GM18517 (cell line): ENCODE results near the gene FOXP1.

Experiments
- ATAC-seq: cut with Tn5 transposase; IDR thresholded peaks from one replicate; pipeline ENCODE4 v1.9.1; 2021; ENCODE audit warnings: mild to moderate bottlenecking, moderate library complexity; ENCODE audit not compliant: unreplicated experiment

The FOXP1 gene

DNA sequence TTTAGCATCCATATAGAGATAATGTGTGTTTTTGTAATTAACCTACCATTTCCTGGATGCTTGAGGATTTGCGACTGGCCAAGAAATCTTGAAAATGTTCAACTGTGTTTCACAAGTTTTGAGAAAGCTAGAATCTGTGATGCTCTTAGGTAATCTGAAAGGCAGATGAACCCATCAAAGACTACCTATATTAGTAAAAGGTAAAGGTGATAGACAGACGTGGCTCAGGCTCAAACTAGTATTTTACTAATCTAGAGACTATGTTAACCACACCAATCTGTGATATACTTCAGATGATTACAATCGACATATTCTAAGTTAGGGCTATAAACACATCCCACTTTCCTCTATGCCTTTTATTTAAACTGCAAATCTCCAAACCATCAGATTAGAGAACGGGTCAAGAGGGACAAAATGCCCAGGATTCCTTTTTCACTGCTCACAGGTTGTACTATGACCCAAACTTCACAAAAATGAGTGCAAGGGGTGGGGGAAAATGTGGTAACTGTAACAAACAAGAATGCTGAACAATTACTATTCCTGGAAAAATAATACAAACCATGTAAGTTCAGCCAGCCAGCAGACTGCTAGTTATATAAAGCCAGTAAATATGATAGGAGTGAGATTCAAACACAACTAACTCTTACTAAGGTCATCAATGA, 295.1 kb downstream of the FOXP1 start:
- no peak for ATAC-seq

DNA sequence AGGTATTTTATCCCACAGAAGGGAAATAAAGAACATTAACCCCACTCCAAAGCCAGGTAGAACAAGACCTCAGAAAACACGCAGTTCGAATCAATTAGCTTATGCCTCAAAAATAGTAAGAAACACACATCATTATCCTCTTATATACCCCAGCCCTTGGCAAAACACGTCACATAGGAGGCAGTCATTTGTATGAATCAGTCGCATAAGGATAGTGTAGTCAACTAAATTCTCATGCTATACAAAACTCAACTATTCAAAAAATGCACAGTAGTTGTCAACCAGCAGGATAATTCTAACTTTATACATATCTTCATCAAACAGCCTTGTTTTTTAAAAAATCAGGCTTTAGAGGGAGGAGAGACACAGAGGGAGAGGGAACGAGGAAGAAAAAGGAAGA, 298.4 kb downstream of the FOXP1 start:
- no peak for ATAC-seq

DNA sequence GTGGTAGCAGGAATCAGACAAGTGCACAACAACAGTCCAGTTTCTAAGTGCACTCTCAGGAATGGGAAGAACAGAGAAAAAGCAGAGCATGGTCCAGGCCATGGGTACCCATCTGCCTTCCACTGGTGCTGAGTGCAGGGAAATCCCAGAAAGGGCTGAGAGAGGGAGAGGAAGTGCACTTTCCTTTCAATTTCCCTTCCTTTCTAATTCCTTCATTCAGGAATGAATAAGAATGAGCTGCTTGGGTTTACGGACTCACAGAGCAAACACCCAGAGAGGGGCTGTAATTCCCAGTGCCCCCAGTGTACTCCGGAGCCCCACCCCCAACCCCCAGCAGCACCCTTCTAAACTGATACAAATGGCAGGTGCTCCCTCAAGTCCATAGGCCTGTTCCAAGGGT, 300.6 kb downstream of the FOXP1 start:
- ATAC-seq, result no peak

DNA sequence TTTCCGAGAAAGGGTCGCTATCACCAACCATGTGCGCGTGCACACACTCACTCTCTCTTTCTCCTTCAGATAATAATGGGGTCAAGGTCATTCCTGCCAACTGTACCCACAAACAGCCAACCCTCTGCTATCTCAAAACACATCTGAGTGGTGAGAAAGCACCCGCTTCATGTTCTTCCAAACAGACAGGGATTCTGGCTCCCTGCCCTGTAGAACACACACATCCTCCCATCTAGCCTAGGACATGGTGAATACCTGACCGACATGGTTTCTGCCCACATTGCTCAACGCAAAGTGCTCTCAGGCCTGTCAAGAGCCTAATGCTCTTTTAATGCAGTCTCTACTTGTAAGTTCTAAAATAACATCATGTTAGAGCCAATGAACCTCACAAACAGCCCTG, 302.2 kb downstream of the FOXP1 start:
- ATAC-seq, result no peak

DNA sequence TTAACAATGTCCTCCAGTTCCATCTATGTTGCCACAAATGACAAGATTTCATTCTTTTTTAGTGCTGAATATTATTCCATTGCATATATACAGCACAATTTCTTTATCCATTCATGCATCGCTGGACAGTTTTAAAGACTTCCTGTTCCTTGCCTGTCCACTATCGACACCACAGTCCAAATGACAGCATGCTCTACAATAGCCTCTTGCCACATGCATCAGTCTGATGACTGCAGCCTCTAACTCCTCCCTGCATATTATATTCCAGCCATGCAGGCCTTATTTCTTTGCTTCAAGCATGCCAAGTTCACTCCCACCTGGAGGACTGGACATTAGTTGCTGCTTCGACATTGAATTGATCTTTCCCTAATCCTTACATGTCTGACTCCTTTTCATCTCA, 306.2 kb downstream of the FOXP1 start:
- ATAC-seq, result no peak

DNA sequence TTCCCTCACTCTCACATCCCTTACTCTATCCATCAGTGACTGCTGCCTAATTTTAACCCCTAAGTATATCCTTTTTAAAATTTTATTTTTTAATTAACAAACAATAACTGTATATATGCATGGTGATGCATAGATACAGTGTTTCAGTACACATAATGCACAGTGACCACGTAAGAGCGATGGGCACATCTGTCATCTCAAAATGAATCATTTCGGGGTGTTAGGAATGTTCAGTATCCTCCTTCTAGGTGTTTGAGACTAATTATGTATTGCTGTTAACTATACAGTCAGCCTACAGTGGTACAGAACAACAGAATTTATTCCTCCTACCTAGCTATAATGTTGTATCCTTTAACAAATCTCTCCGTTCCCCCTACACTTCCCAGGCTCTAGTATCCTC, 307.0 kb downstream of the FOXP1 start:
- ATAC-seq, result no peak

DNA sequence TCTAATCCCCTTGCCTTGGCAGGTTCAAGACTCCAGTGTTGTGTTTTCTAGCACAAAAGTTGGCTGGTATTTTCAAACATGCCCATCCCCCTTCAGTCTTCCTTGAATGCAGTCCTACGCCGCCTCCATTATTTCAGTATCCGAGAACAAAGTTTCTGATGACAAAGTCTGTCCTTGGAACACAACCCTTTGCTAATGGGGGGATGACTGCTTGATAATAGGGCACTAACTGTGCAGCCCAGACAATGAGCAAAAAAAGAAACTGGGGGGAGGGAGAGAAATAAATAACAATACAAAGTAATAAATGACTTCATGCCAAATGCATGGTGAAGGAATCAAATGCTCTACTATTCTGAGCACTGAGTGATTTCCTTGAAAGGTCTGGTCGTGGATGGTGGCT, 310.1 kb downstream of the FOXP1 start:
- ATAC-seq, result no peak

DNA sequence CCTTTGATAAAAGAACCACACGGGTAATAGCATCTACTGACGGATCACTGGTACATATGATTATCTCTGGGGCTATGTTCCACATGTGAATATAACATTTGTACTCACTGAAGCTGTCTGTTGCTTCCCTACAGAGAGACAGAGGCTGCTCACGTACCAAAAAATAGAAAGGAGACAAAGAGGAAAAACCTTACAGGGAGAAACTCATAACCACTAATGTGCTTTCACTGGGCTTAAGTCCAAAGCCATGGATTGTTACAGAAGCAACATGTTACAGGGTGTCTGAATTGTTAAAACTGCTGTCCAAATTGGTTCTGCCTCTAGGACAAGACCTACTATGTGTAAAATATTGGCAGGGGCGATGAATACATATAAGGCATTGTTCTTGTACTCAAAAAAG, 311.9 kb downstream of the FOXP1 start:
- ATAC-seq, result no peak

DNA sequence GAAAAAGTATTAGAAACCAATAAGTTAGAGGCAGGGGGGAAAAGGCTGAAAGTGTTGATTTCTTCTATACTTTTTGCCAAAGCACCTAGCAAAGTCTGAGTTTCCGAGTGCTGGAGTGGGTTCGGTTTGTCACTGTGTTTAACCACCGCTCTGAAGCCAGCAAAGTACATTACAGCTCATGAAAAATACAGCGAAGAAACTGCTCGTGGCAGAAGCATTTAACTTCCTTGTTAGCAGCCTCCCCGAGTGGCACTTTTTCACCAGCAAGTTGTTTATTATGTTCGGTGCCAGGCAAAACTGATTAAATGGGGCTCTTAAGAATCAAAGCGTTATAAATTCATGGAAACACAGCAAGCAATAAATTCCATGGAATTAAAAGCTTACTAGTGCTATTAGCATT, 313.6 kb downstream of the FOXP1 start:
- ATAC-seq, result no peak

DNA sequence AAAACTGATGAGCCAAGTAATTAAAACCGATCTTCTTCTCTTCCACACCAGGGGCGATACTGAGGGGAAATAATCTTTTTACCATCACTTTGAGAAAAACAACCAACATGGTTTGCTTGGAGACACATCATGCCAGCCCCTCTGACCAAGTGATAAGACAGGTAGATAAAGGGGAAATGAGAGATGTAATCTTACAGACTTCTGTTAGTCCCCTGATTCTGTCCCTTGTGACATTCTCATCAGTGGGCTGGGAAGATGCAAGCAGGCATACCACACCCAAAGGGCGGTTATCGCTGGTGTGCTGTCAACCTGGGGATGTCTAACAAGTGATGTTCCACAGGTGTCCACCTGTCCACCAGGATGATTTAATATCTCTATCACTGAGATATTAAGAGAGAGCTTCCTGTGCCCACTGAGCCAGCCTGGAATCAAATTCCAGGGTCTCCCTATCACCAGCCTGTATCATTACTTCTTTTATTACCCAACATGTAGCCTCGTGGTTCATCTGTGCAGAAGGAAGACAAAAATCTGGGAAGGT, 315.0 kb downstream of the FOXP1 start:
- no peak for ATAC-seq

DNA sequence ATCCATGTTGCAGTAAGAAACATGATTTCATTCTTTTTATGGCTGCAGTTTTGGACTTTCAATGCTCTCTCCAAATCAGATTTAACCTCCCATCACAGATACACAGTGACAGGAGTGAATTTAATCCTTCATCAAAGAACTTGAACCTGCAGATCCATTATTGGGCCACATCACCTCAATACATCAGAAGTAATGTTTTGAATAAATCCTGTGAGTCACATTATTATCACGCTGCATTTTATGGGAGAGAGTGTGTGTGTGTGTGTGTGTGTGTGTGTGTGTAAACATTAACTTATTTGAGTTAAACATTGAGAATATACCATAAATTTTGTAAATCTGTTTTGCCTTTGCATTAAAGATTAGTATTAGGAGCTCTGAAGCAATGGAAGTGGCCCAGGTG, 316.7 kb downstream of the FOXP1 start:
- no peak for ATAC-seq

DNA sequence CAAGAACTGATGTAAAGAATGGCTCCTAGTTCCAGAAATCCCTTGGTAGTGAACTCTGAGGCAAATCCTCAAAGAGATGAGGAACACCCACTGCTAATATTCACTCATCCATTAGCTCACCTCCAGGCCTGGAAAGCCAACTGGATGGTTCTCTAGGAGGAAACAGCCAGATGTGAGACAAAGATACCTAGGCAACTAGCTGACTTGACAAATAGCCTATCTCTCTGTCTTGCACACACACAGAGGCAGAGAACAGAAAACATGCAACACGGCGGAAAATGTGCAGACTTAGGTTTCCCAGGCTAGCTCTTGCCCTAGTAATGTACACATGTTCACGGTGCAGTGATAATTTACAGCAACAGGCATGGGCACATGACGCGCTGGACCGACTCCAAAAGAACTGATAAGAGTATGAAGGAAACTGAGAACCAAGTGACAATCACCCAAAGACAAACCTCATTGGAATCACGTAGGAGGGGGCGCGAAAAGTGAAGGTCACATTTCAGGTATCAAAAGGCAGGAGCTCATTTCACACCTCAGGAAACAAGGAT, 318.1 kb downstream of the FOXP1 start:
- ATAC-seq, result no peak

DNA sequence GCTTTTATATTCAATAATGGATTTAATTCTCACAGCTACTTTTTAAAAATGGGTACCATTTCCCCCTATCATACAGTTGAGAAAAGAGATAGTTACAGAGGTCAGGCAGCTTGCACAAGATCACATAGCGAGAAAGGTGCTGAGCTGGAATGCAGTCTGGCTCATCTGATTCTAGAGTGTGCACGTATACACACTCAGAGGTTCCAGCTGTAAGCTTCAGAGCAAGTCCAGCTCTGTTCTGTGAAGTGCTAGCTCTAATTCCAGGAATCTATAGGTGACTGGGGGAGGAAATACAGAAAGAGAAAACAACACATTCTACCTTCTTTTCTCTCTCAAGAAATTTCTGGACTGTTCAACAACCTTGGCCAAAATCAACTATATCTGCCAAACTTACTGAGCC, 318.7 kb downstream of the FOXP1 start:
- no peak for ATAC-seq

DNA sequence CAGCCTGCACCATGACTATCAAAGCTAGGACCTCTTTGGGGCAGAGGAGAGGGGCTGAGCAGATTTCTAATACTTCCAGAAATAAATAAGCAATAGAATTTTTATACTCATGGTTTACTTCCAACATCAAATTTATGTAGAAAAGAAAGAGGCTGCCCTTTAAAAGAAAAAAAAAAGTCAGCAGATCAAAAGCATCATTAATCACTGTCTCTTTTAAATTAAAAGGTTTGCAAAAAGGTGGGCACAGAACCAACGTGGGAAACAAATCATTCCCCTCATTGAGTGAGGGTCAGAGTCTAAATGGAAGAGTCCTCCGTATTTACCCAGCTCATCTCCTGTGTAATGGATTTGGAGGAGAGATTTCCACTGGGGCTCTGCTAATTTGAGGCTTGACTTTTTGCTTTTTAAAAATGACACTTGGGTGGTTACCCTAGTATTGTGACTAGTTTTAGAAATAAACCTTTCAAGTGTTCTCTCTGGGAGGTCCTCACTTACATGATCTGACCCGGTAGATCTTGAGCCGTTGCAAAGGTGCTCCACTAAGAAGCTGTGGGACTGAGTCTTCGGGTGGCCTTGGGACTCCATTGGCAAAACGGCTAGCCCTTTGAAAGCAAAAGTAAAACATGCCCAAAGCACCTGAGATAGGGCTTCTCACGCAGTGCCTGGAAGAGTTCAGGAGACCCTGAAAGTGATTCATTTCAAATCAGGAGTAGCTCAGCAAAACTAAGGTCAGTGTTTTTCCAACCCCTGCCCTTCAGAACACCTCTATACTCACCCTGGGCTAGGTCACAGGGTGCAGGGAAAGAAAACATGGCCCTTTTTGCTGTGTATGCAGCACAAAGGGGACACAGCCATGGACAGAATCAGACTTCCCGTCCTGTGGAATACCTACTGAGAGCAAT, 320.9 kb downstream of the FOXP1 start:
- ATAC-seq, result no peak

DNA sequence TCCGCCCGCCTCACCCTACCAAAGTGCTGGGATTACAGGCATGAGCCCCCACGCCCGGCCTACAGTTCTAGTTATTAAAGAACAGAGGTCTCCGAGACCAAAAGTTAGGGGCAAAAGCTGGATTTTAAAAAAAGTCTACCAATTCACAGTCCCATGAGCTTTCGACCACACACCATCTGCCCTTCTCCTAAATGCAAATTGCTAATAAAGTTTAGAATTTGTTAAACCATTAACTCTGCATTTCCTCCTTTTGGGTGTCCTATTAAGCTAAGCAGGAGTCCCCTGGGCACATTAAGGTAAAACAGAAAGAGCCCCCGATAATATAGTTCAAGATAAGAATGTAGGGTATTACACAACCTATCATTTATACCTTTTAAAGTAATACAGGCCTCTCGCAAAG, 322.7 kb downstream of the FOXP1 start:
- ATAC-seq, result no peak

DNA sequence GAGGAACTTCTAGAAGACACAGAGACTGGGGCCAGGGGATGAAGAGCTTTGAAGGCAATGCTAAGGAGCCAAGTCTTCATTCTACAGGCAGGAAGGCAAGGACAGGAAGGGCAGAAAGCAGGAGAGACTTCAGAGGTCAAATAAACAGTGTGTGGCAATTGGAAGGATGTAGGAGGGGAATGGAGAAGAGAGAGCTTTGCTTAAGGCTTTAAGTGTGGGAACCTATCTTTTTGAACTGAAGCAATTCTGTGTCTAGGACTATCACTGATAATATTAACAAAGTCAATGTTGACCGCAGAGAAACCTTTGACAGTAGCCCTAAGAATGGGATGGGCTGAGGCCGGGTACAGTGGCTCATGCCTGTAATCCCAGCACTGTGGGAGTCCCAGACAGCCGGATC, 325.0 kb downstream of the FOXP1 start:
- no peak for ATAC-seq

DNA sequence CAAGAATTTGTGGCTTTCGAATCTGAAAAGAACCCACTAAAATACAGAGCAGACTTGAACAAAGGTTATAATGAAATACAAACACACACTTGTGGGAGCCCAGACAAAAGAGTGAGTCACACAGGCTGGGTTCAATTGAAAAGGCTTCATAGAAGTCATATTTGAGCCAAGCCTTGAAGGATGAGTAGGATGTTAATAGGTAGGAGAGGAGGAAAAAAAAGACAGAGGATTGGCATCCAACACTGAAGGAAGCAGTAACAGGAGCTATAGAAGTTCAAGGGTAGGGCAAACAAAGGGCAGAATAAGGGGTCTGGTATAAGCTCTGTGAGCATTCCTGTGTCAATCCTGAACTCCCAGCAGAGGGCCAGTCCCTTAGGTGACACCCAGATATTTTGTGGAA, 325.4 kb downstream of the FOXP1 start:
- no peak for ATAC-seq

DNA sequence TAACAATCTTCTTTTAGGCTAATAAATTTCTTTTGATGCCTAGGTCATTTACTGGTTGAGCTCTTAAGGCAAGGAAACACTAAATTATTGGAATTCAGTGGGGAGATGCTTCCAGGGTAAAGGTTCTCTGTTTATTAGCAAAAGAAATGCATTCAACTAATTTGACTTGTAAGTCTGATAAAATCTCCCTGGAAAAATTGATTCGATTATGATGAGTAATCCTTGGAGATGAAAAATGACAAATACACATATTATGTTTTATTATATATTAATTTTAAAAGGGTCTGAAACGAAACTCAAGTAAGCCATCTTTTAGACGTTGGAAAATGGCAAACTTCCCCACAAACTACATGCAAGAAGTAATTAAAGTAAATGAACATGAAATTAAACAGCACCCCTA, 328.0 kb downstream of the FOXP1 start:
- ATAC-seq, result no peak

DNA sequence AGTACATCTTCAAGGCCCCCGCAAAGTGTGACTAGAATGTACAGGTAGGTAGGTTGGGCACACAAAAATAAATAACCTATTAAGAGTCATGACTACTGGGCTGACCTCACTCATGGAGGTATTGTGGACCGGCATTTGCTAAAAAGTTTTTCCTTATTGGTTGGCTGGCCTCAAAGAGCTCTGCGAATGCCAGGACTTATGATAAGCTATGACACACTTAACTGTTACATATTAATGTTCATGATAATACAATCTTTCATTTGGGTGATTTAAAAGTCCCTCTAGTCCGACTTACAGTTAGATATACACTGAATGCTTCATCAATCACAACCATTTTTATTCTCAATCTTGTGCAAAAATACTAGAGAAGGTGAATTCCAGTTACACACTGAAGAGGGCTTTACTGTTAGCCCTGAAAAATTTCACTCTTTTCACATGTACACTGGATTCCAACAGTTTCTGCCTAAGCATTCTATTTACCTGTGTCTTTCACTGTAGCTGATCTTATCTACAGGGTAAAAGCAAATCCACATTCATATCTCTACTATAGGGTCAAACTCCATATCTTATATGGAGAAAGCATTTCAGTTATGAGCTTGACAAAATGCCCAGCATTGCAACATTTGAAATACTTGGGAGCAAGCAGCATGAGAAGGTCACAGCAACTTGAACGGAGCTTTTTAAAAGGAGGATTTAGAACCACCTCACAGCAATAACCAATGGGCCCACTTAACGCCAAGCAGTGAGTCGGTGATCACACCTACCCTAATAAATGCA, 329.1 kb downstream of the FOXP1 start:
- no peak for ATAC-seq

DNA sequence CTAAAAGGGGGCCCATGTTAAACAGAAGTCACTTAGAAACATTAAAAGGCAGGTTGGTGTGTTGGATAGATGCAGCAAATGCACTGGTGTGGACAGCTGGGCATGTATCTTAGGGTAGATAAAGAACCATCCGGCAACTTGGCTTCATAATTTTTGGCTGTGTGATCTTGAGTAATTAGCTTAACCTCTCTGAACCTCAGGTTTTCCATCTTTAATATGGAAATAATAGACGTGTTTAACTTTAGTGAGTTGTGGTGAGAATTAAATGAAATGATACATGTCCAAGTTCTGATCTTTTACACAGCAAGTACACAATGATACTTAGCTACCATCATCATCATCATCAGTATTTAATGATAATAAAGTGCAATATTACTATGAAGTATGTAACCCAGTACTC, 330.4 kb downstream of the FOXP1 start:
- no peak for ATAC-seq

DNA sequence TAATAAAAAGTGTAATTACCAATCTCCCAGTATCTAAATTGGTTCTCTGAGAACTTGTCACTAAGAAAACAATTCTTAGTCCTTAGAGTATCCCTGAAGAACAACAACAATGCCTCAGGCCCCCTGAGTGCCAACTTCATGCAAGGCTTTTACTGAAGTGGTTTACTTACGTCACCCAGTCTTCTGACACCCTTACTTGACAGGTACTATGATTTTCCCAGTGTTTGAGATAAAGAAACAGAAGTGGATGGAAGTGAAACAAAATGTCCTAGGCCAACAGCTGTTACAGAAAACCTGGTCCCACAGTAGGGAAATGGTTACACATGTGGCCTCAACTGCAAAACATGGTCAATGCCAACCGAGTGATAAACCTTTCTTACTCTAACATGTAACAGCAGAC, 331.1 kb downstream of the FOXP1 start:
- no peak for ATAC-seq
